ENCODE results near the gene ZSWIM6.

The ZSWIM6 gene

DNA sequence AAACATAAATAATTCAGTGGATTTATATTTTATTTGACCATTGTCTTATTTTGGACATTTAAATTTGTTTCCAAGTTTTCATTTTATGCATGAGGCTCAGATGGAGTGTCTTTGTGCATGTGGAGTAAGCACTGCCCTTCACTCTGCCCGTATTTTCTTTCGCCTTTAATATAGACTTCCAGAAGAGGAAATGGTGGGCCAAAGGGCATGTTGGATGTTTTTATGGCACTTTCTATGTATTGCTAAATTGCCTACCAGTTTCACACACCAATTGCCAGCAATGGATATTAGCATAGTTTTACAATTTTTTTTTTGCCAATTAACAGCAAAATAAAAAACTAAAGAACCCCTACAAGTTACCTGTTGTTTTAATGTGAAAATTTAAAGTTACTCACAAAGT is 38.4 kb downstream of the ZSWIM6 start:
- Histone ChIP-seq H3K27me3 (ENCODE audit: control insufficient read depth, insufficient read depth, low read length) (no peaks in the 10 kb centered on the region), H3K9ac (ENCODE audit: low read length) (no peak overlapping the region), H3K27ac (ENCODE audit: low read depth, low read length) (peak overlapping the region; percentile 23; the same call in 1 of the 2 replicates), H3K4me3 (ENCODE audit: low read depth, low read length) (no peak overlapping the region), H3K4me1 (ENCODE audit: control insufficient read depth, insufficient read depth, low read length) (peaks cover 18% of the 10 kb centered on the region), H3K36me3 (ENCODE audit: control insufficient read depth, insufficient read depth, low read length) (no peaks in the 10 kb centered on the region), H3K9me3 (ENCODE audit: control insufficient read depth, insufficient read depth, low read depth, low read length) (no peaks in the 10 kb centered on the region)

DNA sequence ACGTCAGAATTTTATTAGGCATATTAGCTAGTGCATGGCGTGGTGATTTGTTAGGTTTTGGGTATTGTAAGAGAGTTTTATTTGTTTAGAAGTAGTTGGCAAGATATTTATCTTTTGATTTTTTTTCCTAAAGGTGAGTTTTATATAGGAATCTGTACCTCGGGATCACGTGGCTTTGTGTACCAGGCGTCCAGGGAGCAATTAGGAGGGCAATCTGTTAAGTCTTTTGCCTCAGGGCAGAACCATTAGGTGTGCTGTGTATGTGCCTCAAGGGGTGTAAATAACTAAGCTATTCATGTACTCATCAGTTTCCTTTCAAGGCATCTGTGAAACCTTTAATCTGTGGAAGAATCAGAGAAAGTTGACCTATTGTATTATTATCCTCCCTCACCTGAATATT is 39.4 kb downstream of the ZSWIM6 start:
- Histone ChIP-seq H3K4me3 (ENCODE audit: low read depth, low read length) (no peak overlapping the region), H3K27ac (ENCODE audit: low read depth, low read length) (no peak overlapping the region; the same call in 1 of the 2 replicates), H3K36me3 (ENCODE audit: control insufficient read depth, insufficient read depth, low read length) (no peaks in the 10 kb centered on the region), H3K27me3 (ENCODE audit: control insufficient read depth, insufficient read depth, low read length) (no peaks in the 10 kb centered on the region), H3K4me1 (ENCODE audit: control insufficient read depth, insufficient read depth, low read length) (peaks cover 18% of the 10 kb centered on the region), H3K9ac (ENCODE audit: low read length) (no peak overlapping the region), H3K9me3 (ENCODE audit: control insufficient read depth, insufficient read depth, low read depth, low read length) (no peaks in the 10 kb centered on the region)

DNA sequence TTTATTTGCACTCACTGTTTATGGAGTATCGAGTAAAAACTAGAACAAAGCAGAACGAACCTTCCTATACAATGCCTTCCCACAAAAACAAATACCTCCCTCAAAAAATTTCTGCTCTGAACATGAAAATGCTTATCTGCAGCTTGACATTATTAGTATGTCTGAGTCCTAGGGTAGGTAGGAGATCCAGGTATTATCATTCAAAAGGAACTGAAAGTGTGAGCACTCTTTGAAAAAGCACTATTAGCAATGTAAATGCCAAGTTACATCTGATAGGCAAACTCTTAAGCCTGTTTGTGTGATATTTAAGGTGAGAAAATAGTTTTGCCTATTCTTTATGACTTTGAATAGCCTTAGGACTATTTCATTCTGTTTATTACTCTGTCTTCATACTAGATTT is 47.6 kb downstream of the ZSWIM6 start:
- Histone ChIP-seq H3K27ac (ENCODE audit: low read depth, low read length) (no peak overlapping the region), H3K4me3 (ENCODE audit: low read depth, low read length) (no peak overlapping the region), H3K9ac (ENCODE audit: low read length) (no peak overlapping the region), H3K4me1 (ENCODE audit: control insufficient read depth, insufficient read depth, low read length) (peaks cover 12% of the 10 kb centered on the region; the same call in 1 of the 2 replicates), H3K36me3 (ENCODE audit: control insufficient read depth, insufficient read depth, low read length) (no peaks in the 10 kb centered on the region), H3K9me3 (ENCODE audit: control insufficient read depth, insufficient read depth, low read depth, low read length) (no peaks in the 10 kb centered on the region), H3K27me3 (ENCODE audit: control insufficient read depth, insufficient read depth, low read length) (no peaks in the 10 kb centered on the region)

DNA sequence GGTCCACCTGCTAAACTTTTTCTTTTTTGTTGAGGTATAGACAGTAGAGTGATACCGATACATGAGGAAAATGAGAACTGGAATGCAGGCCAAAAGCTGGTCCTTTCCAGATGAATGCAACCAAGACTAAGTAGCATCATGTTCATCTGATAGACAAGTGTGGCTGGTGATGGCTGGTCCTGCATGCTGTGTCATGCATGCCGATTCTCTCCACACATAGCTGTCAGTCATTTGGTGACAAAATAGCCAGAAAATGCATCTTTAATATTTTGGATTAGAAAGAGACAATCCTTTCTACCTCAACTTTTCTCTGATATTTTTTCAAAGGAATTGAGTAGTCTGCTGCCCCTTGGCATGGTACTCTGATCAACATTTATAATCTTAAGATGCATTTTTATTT is 49.9 kb downstream of the ZSWIM6 start:
- Histone ChIP-seq H3K27ac (ENCODE audit: low read depth, low read length) (no peak overlapping the region), H3K27me3 (ENCODE audit: control insufficient read depth, insufficient read depth, low read length) (no peaks in the 10 kb centered on the region), H3K4me3 (ENCODE audit: low read depth, low read length) (no peak overlapping the region), H3K9ac (ENCODE audit: low read length) (no peak overlapping the region), H3K4me1 (ENCODE audit: control insufficient read depth, insufficient read depth, low read length) (peaks cover 12% of the 10 kb centered on the region; the same call in 1 of the 2 replicates), H3K9me3 (ENCODE audit: control insufficient read depth, insufficient read depth, low read depth, low read length) (no peaks in the 10 kb centered on the region), H3K36me3 (ENCODE audit: control insufficient read depth, insufficient read depth, low read length) (no peaks in the 10 kb centered on the region)

DNA sequence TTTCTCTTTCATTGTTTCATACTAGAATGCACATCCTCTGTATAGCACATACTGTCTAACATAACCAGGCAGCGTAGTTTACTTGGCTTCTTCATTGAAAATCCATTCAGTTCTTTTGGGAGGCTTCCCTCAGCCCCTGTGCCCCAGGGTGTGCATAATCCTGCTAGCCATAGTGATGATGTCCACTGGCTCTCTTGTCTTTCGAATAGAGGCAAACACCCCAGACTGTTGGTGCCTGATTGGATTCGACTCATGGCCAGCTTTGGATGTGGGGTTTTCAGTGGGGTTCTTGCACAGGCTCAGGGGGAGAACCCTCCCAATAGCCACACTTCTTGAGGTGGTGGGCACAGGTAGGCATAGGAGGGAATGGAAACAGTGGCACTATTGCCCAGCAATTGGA is 53.6 kb downstream of the ZSWIM6 start:
- no peaks in the 10 kb centered on the region for H3K36me3 ChIP-seq (ENCODE audit: control insufficient read depth, insufficient read depth, low read length)
- no peaks in the 10 kb centered on the region for H3K9me3 ChIP-seq (ENCODE audit: control insufficient read depth, insufficient read depth, low read depth, low read length)
- no peaks in the 10 kb centered on the region for H3K4me1 ChIP-seq (ENCODE audit: control insufficient read depth, insufficient read depth, low read length)
- no peak overlapping the region for H3K9ac ChIP-seq (ENCODE audit: low read length)
- H3K4me3 ChIP-seq (ENCODE audit: low read depth, low read length) = no peak overlapping the region
- H3K27ac ChIP-seq (ENCODE audit: low read depth, low read length) = no peak overlapping the region
- no peaks in the 10 kb centered on the region for H3K27me3 ChIP-seq (ENCODE audit: control insufficient read depth, insufficient read depth, low read length)

DNA sequence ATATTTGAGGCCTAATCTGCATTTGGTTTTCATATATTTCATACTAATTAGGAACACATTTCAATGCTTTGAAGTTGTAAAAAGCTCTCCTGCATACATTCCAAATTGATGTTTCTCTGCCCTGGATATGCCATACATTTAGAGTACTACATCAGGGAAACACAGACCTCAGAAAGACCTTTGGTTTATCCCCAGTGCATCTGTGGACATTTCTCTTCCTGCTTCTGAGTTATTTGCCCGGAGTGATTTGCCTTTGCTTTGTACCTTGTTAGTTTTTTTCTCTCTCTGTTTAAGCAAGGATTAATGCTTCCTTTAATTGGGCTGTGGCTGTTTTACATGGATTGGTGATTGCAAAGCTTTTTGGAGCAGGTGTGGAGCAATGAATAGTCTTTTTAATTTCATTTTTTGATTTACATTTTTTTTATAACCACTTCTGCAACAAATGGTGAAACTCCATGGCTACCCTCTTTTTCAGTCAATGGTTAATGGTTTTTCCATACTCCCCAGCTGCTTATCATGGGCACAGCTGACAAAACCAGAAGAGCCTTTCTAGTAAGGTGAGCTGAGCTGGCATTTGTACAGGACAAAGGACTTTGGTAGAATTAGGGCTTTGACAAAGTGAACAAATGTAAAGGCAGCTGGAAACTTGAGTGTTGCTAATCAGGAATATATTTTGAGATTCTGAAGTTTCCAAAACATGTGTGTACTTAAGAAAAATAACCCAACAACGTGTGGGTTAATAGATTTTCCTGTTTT is 54.2 kb downstream of the ZSWIM6 start:
- Histone ChIP-seq H3K4me3 (ENCODE audit: low read depth, low read length) (no peak overlapping the region), H3K9me3 (ENCODE audit: control insufficient read depth, insufficient read depth, low read depth, low read length) (no peaks in the 10 kb centered on the region), H3K27ac (ENCODE audit: low read depth, low read length) (no peak overlapping the region), H3K4me1 (ENCODE audit: control insufficient read depth, insufficient read depth, low read length) (no peaks in the 10 kb centered on the region), H3K9ac (ENCODE audit: low read length) (no peak overlapping the region), H3K27me3 (ENCODE audit: control insufficient read depth, insufficient read depth, low read length) (no peaks in the 10 kb centered on the region), H3K36me3 (ENCODE audit: control insufficient read depth, insufficient read depth, low read length) (no peaks in the 10 kb centered on the region)

DNA sequence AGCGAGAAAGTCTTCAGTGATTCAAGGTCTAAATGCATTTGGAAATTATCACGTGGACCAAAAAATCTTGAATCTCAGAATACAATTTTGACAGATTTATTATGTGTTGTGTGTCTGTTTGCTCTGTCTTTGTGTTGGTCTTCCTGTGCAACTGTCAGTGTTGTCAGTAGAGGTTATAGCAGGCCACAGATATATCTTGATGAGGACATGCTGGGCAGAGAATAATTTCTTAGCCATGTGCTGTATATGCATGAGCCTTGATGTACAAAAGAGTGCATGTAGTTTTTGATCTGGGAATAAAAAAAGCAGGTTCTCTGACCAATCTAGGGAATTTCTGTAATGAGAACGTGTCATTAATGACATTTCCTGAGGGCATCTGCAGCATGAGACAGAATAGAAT is 57.6 kb downstream of the ZSWIM6 start:
- Histone ChIP-seq H3K27me3 (ENCODE audit: control insufficient read depth, insufficient read depth, low read length) (no peaks in the 10 kb centered on the region), H3K9me3 (ENCODE audit: control insufficient read depth, insufficient read depth, low read depth, low read length) (no peaks in the 10 kb centered on the region), H3K4me3 (ENCODE audit: low read depth, low read length) (no peak overlapping the region), H3K36me3 (ENCODE audit: control insufficient read depth, insufficient read depth, low read length) (no peaks in the 10 kb centered on the region), H3K27ac (ENCODE audit: low read depth, low read length) (no peak overlapping the region), H3K9ac (ENCODE audit: low read length) (no peak overlapping the region), H3K4me1 (ENCODE audit: control insufficient read depth, insufficient read depth, low read length) (no peaks in the 10 kb centered on the region)

DNA sequence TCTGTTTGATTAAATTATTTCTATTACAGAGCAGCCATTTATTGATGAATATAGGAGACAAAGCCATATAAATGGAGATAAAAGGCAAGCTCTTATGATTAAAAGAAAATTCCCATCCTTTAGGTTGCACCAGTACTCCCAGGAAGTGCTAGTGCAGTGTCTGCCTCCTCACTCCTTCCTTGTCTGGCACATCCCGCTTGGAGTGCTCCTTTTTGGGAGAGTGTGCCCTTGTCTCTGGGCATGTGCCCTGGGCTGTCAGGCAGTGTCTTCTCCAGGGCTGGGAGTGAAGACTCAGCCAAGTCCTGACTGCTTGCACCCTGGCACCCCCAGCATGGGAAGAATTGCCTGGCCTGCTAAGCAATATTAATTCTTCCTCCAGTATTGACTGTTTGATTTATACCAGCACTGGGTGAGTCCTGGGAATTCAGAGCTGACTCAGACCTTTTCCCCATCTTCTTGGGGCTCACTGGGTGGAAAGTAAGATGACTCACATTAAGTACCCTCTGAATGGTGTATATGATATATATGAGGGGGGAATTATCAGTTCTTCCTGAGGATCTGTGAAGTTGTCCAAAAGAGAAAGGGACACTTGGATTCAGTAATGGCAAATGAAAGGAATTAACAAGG is 62.1 kb downstream of the ZSWIM6 start:
- Histone ChIP-seq H3K9ac (ENCODE audit: low read length) (no peak overlapping the region), H3K27ac (ENCODE audit: low read depth, low read length) (no peak overlapping the region), H3K9me3 (ENCODE audit: control insufficient read depth, insufficient read depth, low read depth, low read length) (peaks cover 9% of the 10 kb centered on the region), H3K27me3 (ENCODE audit: control insufficient read depth, insufficient read depth, low read length) (no peaks in the 10 kb centered on the region), H3K36me3 (ENCODE audit: control insufficient read depth, insufficient read depth, low read length) (no peaks in the 10 kb centered on the region), H3K4me1 (ENCODE audit: control insufficient read depth, insufficient read depth, low read length) (no peaks in the 10 kb centered on the region), H3K4me3 (ENCODE audit: low read depth, low read length) (no peak overlapping the region)

DNA sequence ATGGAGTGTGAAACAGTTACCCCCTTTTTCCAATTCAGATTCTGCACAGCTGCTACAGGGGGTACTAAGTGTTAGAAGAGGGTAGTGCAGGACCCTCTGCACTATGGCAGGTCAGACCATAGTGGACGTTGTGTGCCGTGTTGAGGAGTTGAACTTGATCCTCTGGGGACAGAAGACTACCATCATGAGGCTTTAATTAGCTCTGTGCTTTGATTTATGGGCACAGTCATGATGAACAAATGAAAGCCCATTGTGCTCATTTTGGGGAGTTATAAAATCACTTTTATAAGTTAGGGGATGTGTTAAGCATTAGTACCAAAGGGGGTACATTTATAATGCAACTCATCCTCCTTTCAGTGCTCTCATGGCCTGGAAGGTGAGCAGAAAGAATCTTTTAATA is 62.7 kb downstream of the ZSWIM6 start:
- no peaks in the 10 kb centered on the region for H3K27me3 ChIP-seq (ENCODE audit: control insufficient read depth, insufficient read depth, low read length)
- H3K4me1 ChIP-seq (ENCODE audit: control insufficient read depth, insufficient read depth, low read length) = no peaks in the 10 kb centered on the region
- no peak overlapping the region for H3K9ac ChIP-seq (ENCODE audit: low read length)
- H3K27ac ChIP-seq (ENCODE audit: low read depth, low read length) = no peak overlapping the region; the same call in 1 of the 2 replicates
- no peaks in the 10 kb centered on the region for H3K36me3 ChIP-seq (ENCODE audit: control insufficient read depth, insufficient read depth, low read length)
- H3K9me3 ChIP-seq (ENCODE audit: control insufficient read depth, insufficient read depth, low read depth, low read length) = peaks cover 9% of the 10 kb centered on the region
- no peak overlapping the region for H3K4me3 ChIP-seq (ENCODE audit: low read depth, low read length)

DNA sequence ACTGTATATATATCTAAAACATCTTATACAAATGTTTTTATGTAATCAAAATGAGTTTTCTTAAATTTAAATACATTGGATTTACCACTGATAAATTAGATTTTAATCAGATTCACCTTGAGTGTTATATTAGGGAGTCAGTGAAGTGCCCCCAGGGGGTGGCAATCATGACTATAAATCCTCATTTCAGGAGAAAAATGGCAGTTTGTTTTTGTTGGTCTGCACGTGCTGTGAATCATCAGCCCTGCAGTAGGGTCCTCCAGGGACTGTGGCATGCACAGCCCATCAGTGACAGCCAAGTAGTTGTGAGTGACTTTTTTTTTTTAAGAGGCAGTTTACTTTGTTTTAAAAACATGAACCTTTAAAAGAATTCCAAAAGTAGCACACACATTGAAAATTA is 65.2 kb downstream of the ZSWIM6 start:
- Histone ChIP-seq H3K9me3 (ENCODE audit: control insufficient read depth, insufficient read depth, low read depth, low read length) (peaks cover 9% of the 10 kb centered on the region), H3K27ac (ENCODE audit: low read depth, low read length) (no peak overlapping the region), H3K4me1 (ENCODE audit: control insufficient read depth, insufficient read depth, low read length) (peaks cover 8% of the 10 kb centered on the region), H3K9ac (ENCODE audit: low read length) (no peak overlapping the region), H3K4me3 (ENCODE audit: low read depth, low read length) (no peak overlapping the region), H3K36me3 (ENCODE audit: control insufficient read depth, insufficient read depth, low read length) (no peaks in the 10 kb centered on the region), H3K27me3 (ENCODE audit: control insufficient read depth, insufficient read depth, low read length) (no peaks in the 10 kb centered on the region)

DNA sequence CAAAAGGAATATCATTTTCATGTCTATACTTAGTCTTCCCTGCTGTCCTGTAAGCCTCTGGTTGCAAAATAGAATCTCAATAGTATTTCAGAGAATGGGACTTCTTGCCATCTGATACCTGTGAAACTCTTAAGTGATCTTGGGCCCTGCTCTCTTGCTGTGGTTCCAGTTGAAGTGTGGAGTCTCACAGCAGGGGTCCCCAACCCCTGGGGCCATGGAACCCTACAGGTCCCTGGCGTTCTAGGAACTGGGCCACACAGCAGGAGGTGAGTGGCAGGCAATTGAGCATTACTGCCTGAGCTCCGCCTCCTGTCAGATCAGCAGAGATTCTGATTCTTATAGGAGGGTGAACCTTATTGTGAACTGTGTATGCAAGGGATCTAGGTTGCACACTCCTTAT is 65.9 kb downstream of the ZSWIM6 start:
- H3K27me3 ChIP-seq (ENCODE audit: control insufficient read depth, insufficient read depth, low read length) = no peaks in the 10 kb centered on the region
- H3K9me3 ChIP-seq (ENCODE audit: control insufficient read depth, insufficient read depth, low read depth, low read length) = peaks cover 9% of the 10 kb centered on the region
- no peak overlapping the region for H3K9ac ChIP-seq (ENCODE audit: low read length)
- H3K27ac ChIP-seq (ENCODE audit: low read depth, low read length) = no peak overlapping the region
- peaks cover 8% of the 10 kb centered on the region for H3K4me1 ChIP-seq (ENCODE audit: control insufficient read depth, insufficient read depth, low read length)
- no peaks in the 10 kb centered on the region for H3K36me3 ChIP-seq (ENCODE audit: control insufficient read depth, insufficient read depth, low read length)
- no peak overlapping the region for H3K4me3 ChIP-seq (ENCODE audit: low read depth, low read length)
